H9 (cell line): ENCODE results near the gene SH3GLB2. TPM values are rescaled to one million over a fixed set of nuclear protein-coding genes. Genes with fewer than 3 reads are reported as not detected.

ENCODE experiments used
- DNase-seq: peaks from one replicate; pipeline ENCODE4 v3.0.0-alpha.2; 2017
- H2AFZ ChIP-seq: one replicate; pipeline ENCODE4 v1.6.1; 2013; ENCODE audit warnings: mild to moderate bottlenecking, low read length, control low read depth, moderate library complexity
- H2AK5ac ChIP-seq: 2 replicates; pipeline ENCODE4 v1.6.1; 2013; ENCODE audit warnings: low read length, control low read depth, mixed read lengths; ENCODE audit not compliant: insufficient read length
- H2BK120ac ChIP-seq: one replicate; pipeline ENCODE4 v1.6.1; 2013; ENCODE audit warnings: low read depth, mild to moderate bottlenecking, low read length, control low read depth, inconsistent platforms; ENCODE audit not compliant: poor library complexity, severe bottlenecking
- H2BK12ac ChIP-seq: 2 replicates; pipeline ENCODE4 v1.6.1; 2013; ENCODE audit warnings: low read length, control low read depth, mixed read lengths, low read depth; ENCODE audit not compliant: insufficient read length
- H2BK15ac ChIP-seq: 2 replicates; pipeline ENCODE4 v1.6.1; 2013; ENCODE audit warnings: low read depth, low read length, control low read depth
- H2BK20ac ChIP-seq: one replicate; pipeline ENCODE4 v1.6.1; 2013; ENCODE audit warnings: low read depth, mild to moderate bottlenecking, low read length, control low read depth, inconsistent platforms; ENCODE audit not compliant: poor library complexity, severe bottlenecking
- H2BK5ac ChIP-seq: 2 replicates; pipeline ENCODE4 v1.6.1; 2013; ENCODE audit warnings: low read length, control low read depth, mixed read lengths; ENCODE audit not compliant: insufficient read length
- H3K14ac ChIP-seq: 2 replicates; pipeline ENCODE4 v1.6.1; 2013; ENCODE audit warnings: low read length, control low read depth; ENCODE audit not compliant: insufficient read depth
- H3K18ac ChIP-seq: 2 replicates; pipeline ENCODE4 v1.6.1; 2013; ENCODE audit warnings: low read depth, mild to moderate bottlenecking, mixed read lengths, low read length, control low read depth; ENCODE audit not compliant: insufficient read length
- H3K23ac ChIP-seq: 2 replicates; pipeline ENCODE4 v1.6.1; 2013; ENCODE audit warnings: low read length, control low read depth, mixed read lengths, low read depth; ENCODE audit not compliant: insufficient read length
- H3K23me2 ChIP-seq: 2 replicates; pipeline ENCODE4 v1.6.1; 2013; ENCODE audit warnings: low read depth, mild to moderate bottlenecking, mixed read lengths, low read length, control low read depth; ENCODE audit not compliant: insufficient read length, poor library complexity, severe bottlenecking
- H3K27ac ChIP-seq: 2 replicates; pipeline ENCODE4 v1.5.1; 2013; ENCODE audit warnings: low read length, control low read depth, mixed read lengths, low read depth; ENCODE audit not compliant: insufficient read length
- H3K27me3 ChIP-seq: 2 replicates; pipeline ENCODE4 v1.6.1; 2013; ENCODE audit warnings: low read length, control low read depth, inconsistent platforms; ENCODE audit not compliant: insufficient read depth
- H3K4ac ChIP-seq: 2 replicates; pipeline ENCODE4 v1.6.1; 2013; ENCODE audit warnings: low read depth, mild to moderate bottlenecking, control low read depth, inconsistent platforms, low read length, moderate library complexity
- H3K4me1 ChIP-seq: 2 replicates; pipeline ENCODE4 v1.6.1; 2013; ENCODE audit warnings: low read length, control low read depth, inconsistent platforms; ENCODE audit not compliant: insufficient read depth
- H3K4me2 ChIP-seq: 2 replicates; pipeline ENCODE4 v1.6.1; 2013; ENCODE audit warnings: low read length, control low read depth, mixed read lengths; ENCODE audit not compliant: insufficient read length, insufficient read depth
- H3K56ac ChIP-seq: 2 replicates; pipeline ENCODE4 v1.6.1; 2013; ENCODE audit warnings: low read depth, mild to moderate bottlenecking, mixed read lengths, low read length, control low read depth; ENCODE audit not compliant: insufficient read length
- H3K79me1 ChIP-seq: 2 replicates; pipeline ENCODE4 v1.6.1; 2013; ENCODE audit warnings: low read depth, mild to moderate bottlenecking, moderate library complexity, low read length, control low read depth, inconsistent platforms; ENCODE audit not compliant: insufficient read depth, poor library complexity, severe bottlenecking
- H3K79me2 ChIP-seq: 2 replicates; pipeline ENCODE4 v1.6.1; 2013; ENCODE audit warnings: low read length, control low read depth, inconsistent platforms; ENCODE audit not compliant: insufficient read depth
- H3K9ac ChIP-seq: 2 replicates; pipeline ENCODE4 v1.6.1; 2013; ENCODE audit warnings: low read length, control low read depth, mixed read lengths; ENCODE audit not compliant: insufficient read length; ENCODE audit errors: extremely low read depth
- H3K9me3 ChIP-seq: one replicate; pipeline ENCODE4 v1.6.1; 2013; ENCODE audit warnings: low read depth, low read length, inconsistent platforms; ENCODE audit not compliant: control insufficient read depth
- H3T11ph ChIP-seq: one replicate; pipeline ENCODE4 v1.6.1; 2013; ENCODE audit warnings: mild to moderate bottlenecking, low read length, control low read depth, inconsistent platforms
- H4K20me1 ChIP-seq: one replicate; pipeline ENCODE4 v1.6.1; 2013; ENCODE audit not compliant: control insufficient read depth, insufficient read length, insufficient read depth
- H4K5ac ChIP-seq: 2 replicates; pipeline ENCODE4 v1.6.1; 2013; ENCODE audit warnings: low read depth, mild to moderate bottlenecking, mixed read lengths, low read length, control low read depth; ENCODE audit not compliant: insufficient read length
- H4K8ac ChIP-seq: replicated peaks from 2 replicates; pipeline ENCODE4 v1.6.1; 2013; ENCODE audit warnings: low read length, control low read depth, mixed read lengths, low read depth; ENCODE audit not compliant: insufficient read length
- H4K91ac ChIP-seq: 2 replicates; pipeline ENCODE4 v1.6.1; 2013; ENCODE audit warnings: low read depth, mild to moderate bottlenecking, moderate library complexity, mixed read lengths, low read length, control low read depth; ENCODE audit not compliant: insufficient read length
- H3K27ac Mint-ChIP-seq, 3 experiments: 2 replicates in 2 of 3; 3 replicates in 1 of 3; pipeline ENCODE4 v1.8.0; 2020 to 2021; ENCODE audit warnings: mixed read lengths in 3 of 3, mild to moderate bottlenecking in 1 of 3, moderate library complexity in 1 of 3
- H3K27me3 Mint-ChIP-seq: 2 replicates; pipeline ENCODE4 v1.8.0; 2021; ENCODE audit warnings: low read depth, mild to moderate bottlenecking, moderate library complexity, mixed read lengths
- H3K36me3 Mint-ChIP-seq, 3 experiments: 2 replicates in 2 of 3; 3 replicates in 1 of 3; pipeline ENCODE4 v1.8.0; 2020 to 2021; ENCODE audit warnings: low read depth in 3 of 3, mixed read lengths in 3 of 3; ENCODE audit not compliant: insufficient read depth in 1 of 3
- H3K4me1 Mint-ChIP-seq, 2 experiments: 2 replicates each; pipeline ENCODE4 v1.8.0; 2020; ENCODE audit warnings: mixed read lengths in 2 of 2
- H3K4me3 Mint-ChIP-seq, 2 experiments: 2 replicates in 1 of 2; 3 replicates in 1 of 2; pipeline ENCODE4 v1.8.0; 2020 to 2021; ENCODE audit warnings: mild to moderate bottlenecking in 2 of 2, mixed read lengths in 2 of 2, moderate library complexity in 1 of 2
- H3K9me3 Mint-ChIP-seq, 2 experiments: 2 replicates in 1 of 2; 3 replicates in 1 of 2; pipeline ENCODE4 v1.8.0; 2020; ENCODE audit warnings: mild to moderate bottlenecking in 2 of 2, mixed read lengths in 2 of 2, moderate library complexity in 1 of 2
- CTCF ChIP-seq: fragments of 200-600 bp; sonication (generic); conservative IDR thresholded peaks from 3 replicates; pipeline ENCODE4 v1.8.0; 2021; ENCODE audit warnings: antibody characterized with exemption, mild to moderate bottlenecking
- WGBS: extraction: QIAGEN DNeasy Blood & Tissue Kit; methylation state at CpG from one replicate; pipeline ENCODE4 v1.1.7; 2013; ENCODE audit warnings: missing lambda C conversion rate, low lambda C conversion rate, mixed read lengths; ENCODE audit not compliant: insufficient read length; ENCODE audit errors: extremely low coverage; 5-methylcytosine and 5-hydroxymethylcytosine counted together
- total RNA-seq: library from RNA; stranded (reverse); gene quantifications from 2 replicates; pipeline ENCODE4 v1.2.1, GENCODE V29; 2021

Gene SH3GLB2
- total RNA-seq, 1 experiment from 2014 or later = 69.5 TPM

GRCh38 chr9:129002992-129003391 lies 25.1 kb downstream of the SH3GLB2 start:
- peaks cover 63 to 93% (median 78%) of the 10 kb centered on the region in 3 experiments for H3K36me3 Mint-ChIP-seq
- H3K9me3 Mint-ChIP-seq = no peaks in the 10 kb centered on the region
- no CpG with 5 or more reads among the region's 9 CpGs for WGBS

More at GRCh38 chr9:129002992-129003391, 25.1 kb downstream of the SH3GLB2 start:
- no peaks in the 10 kb centered on the region for H3K9me3 ChIP-seq
- H4K91ac ChIP-seq = no peak overlapping the region
- Mint-ChIP-seq H3K4me3 (no peak overlapping the region), H3K4me1 (peaks cover 0 to 2% of the 10 kb centered on the region in 2 experiments; a peak in 1 of 4 replicates), H3K27ac (peak overlapping the region in 1 of 3 experiments; percentile 77; a peak in 2 of 7 replicates), H3K27me3 (no peaks in the 10 kb centered on the region; the same call in 1 of the 2 replicates)
- H2AFZ ChIP-seq = no peak overlapping the region
- no peak overlapping the region for H2BK15ac ChIP-seq
- H3K56ac ChIP-seq = no peak overlapping the region
- no peak overlapping the region for H3T11ph ChIP-seq
- H3K79me2 ChIP-seq = no peaks in the 10 kb centered on the region
- H3K9ac ChIP-seq = no peak overlapping the region
- no peak overlapping the region for H2BK5ac ChIP-seq
- H3K14ac ChIP-seq = no peak overlapping the region
- no peaks in the 10 kb centered on the region for H3K4me1 ChIP-seq
- H2BK20ac ChIP-seq = no peak overlapping the region
- H3K79me1 ChIP-seq = no peaks in the 10 kb centered on the region
- H2BK120ac ChIP-seq = no peak overlapping the region
- H3K4ac ChIP-seq = no peak overlapping the region
- no peak overlapping the region for H3K27ac ChIP-seq
- H2AK5ac ChIP-seq = no peak overlapping the region
- no peak overlapping the region for H3K18ac ChIP-seq
- H4K8ac ChIP-seq = no peak overlapping the region
- H2BK12ac ChIP-seq = no peak overlapping the region
- DNase-seq = no peak
- H3K27me3 ChIP-seq = no peaks in the 10 kb centered on the region
- H3K23ac ChIP-seq = no peak overlapping the region
- TF ChIP-seq CTCF = no peak
- no peak overlapping the region for H4K5ac ChIP-seq
- H3K4me2 ChIP-seq = no peak overlapping the region
- H4K20me1 ChIP-seq = no peaks in the 10 kb centered on the region
- H3K23me2 ChIP-seq = no peaks in the 10 kb centered on the region
